GM12865 (cell line): Measurements from ENCODE around the gene FOXP1.

ENCODE experiments used
- DNase-seq: peaks from one replicate; pipeline ENCODE4 v3.0.0; 2010; ENCODE audit warnings: low read depth
- H3K4me3 ChIP-seq: 2 replicates; pipeline ENCODE4 v1.5.1; 2011; ENCODE audit warnings: mild to moderate bottlenecking, low read depth, low read length, control low read depth
- TF ChIP-seq, protein P1 (sequence below): IDR thresholded peaks from 2 replicates; pipeline ENCODE4 v1.5.1; 2011; ENCODE audit warnings: low read length, control low read depth, low read depth, inconsistent platforms; ENCODE audit not compliant: insufficient read depth; ENCODE audit errors: missing control alignments

Gene FOXP1

GRCh38 chr3:71548705-71549384 lies 34.7 kb downstream of the FOXP1 start:
- no peak for DNase-seq
- TF ChIP-seq, protein P1, sequence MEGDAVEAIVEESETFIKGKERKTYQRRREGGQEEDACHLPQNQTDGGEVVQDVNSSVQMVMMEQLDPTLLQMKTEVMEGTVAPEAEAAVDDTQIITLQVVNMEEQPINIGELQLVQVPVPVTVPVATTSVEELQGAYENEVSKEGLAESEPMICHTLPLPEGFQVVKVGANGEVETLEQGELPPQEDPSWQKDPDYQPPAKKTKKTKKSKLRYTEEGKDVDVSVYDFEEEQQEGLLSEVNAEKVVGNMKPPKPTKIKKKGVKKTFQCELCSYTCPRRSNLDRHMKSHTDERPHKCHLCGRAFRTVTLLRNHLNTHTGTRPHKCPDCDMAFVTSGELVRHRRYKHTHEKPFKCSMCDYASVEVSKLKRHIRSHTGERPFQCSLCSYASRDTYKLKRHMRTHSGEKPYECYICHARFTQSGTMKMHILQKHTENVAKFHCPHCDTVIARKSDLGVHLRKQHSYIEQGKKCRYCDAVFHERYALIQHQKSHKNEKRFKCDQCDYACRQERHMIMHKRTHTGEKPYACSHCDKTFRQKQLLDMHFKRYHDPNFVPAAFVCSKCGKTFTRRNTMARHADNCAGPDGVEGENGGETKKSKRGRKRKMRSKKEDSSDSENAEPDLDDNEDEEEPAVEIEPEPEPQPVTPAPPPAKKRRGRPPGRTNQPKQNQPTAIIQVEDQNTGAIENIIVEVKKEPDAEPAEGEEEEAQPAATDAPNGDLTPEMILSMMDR = no peak
- no peak overlapping the region for H3K4me3 ChIP-seq

DNA sequence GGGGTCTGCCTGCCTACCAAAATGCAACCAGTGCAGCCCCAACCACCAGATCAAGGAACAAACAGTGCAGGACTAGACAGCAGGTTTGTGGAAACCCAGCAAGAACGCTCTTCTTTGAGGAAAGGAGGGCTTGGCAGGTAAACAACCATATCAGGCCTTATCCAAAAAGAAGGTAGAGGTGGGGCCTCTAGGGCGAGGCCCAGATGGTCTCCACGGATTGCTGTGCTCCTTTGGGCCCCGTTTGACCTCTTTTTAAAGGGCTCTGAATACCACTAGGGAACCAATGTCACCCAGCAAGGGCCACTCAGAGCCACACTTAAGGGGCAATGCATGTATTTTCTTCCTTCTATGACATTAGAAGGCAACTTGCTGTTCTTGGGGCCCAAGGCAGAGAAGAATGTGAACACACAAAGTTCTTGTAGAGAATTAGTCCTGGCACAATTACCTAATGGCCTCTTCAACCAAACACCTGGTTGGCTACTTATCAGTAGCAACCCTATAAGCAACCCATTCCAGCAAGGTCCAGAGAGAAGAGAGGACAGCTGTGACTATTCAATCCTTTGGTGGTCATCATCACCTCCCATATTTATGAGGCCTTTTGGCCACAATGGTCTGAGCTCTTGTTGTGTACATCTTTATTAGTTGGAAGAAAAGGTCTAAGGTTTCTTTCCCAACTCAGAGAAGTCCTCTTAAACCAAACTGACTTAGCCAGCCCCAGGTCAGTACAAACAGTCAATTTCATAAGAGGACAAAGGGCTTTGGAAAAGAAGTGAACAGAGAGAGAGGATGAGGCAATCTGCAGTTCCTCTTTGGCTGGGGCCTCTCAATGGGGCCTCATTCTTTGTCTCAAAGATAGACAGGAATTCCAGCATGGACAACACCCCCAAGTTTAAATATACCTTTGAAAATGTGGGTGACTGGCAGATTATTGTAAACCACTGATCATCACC lies 36.0 kb downstream of the FOXP1 start:
- TF ChIP-seq, protein P1 = no peak
- DNase-seq = no peak
- H3K4me3 ChIP-seq = no peak overlapping the region

- H3K4me3 ChIP-seq = no peak overlapping the region
- no peak for DNase-seq
- TF ChIP-seq, protein P1 = no peak
Measured at GRCh38 chr3:71546821-71547220, 36.7 kb downstream of the FOXP1 start.

DNA sequence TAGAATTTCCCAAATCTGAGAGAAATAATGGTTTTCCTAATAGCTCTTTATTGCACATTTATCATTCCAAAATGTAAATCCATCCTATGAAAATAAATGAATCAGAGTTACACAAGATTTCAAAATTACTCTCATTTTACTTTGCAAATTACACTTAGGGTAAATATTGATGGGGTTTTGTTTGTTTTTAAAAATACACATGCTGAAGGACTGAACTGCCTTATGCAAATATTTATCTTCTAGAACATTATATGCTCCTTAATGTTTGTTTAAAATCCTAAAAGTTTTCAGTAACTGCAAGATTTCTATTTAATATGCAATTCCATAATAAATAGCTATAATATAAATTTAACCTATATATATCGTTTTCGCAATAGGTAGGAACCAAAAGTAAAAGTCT lies 38.2 kb downstream of the FOXP1 start:
- H3K4me3 ChIP-seq = no peak overlapping the region
- TF ChIP-seq, protein P1 = no peak
- DNase-seq = no peak

- no peak overlapping the region for H3K4me3 ChIP-seq
- no peak for DNase-seq
- TF ChIP-seq, protein P1 = no peak
Measured at GRCh38 chr3:71543371-71544016, 40.0 kb downstream of the FOXP1 start.

GRCh38 chr3:71542521-71543370 lies 40.8 kb downstream of the FOXP1 start:
- TF ChIP-seq, protein P1 = no peak
- H3K4me3 ChIP-seq = no peak overlapping the region
- DNase-seq = no peak
